A673 (cell line): ENCODE data around the gene SOCS3.

Source experiments
- CTCF ChIP-seq: fragments of 300-800, 200-600 bp; sonication (generic); conservative IDR thresholded peaks from 2 replicates; pipeline ENCODE4 v1.5.1; 2017; ENCODE audit warnings: low read depth, mild to moderate bottlenecking, antibody characterized with exemption, low read length, moderate library complexity, mixed read lengths
- EZH2 ChIP-seq: fragments of 200-600 bp; sonication (generic); IDR thresholded peaks from 2 replicates; pipeline ENCODE4 v1.6.1; 2017; ENCODE audit warnings: borderline replicate concordance, low read depth, mild to moderate bottlenecking, mixed read lengths, antibody characterized with exemption, low read length; ENCODE audit not compliant: poor library complexity, severe bottlenecking

- TF ChIP-seq CTCF (no peak), EZH2 (no peak)
Observed at GRCh38 chr17:78406920-78407319, 47.0 kb upstream of the SOCS3 start.
